Hepatocyte (in vitro differentiated cells): ENCODE measurements around the gene CYP17A1.

Source experiments
- EZH2 ChIP-seq: fragments of 200-600 bp; sonication (generic); IDR thresholded peaks from 2 replicates; pipeline ENCODE4 v1.6.1; 2016; ENCODE audit warnings: antibody characterized with exemption, mild to moderate bottlenecking, borderline replicate concordance
- TF ChIP-seq, protein P1 (sequence below): fragments of 200-600 bp; sonication (generic); IDR thresholded peaks from 2 replicates; pipeline ENCODE4 v1.5.1; 2016; ENCODE audit warnings: antibody characterized with exemption, mild to moderate bottlenecking; ENCODE audit not compliant: poor library complexity

- TF ChIP-seq, protein P1, sequence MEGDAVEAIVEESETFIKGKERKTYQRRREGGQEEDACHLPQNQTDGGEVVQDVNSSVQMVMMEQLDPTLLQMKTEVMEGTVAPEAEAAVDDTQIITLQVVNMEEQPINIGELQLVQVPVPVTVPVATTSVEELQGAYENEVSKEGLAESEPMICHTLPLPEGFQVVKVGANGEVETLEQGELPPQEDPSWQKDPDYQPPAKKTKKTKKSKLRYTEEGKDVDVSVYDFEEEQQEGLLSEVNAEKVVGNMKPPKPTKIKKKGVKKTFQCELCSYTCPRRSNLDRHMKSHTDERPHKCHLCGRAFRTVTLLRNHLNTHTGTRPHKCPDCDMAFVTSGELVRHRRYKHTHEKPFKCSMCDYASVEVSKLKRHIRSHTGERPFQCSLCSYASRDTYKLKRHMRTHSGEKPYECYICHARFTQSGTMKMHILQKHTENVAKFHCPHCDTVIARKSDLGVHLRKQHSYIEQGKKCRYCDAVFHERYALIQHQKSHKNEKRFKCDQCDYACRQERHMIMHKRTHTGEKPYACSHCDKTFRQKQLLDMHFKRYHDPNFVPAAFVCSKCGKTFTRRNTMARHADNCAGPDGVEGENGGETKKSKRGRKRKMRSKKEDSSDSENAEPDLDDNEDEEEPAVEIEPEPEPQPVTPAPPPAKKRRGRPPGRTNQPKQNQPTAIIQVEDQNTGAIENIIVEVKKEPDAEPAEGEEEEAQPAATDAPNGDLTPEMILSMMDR, result no peak
- TF ChIP-seq EZH2, result no peak
Observed at GRCh38 chr10:102837230-102837721, at the start of gene CYP17A1.
